PC-3 (cell line): ENCODE results near the gene CLPTM1L.

Experiments used
- CTCF ChIP-seq: fragments of 300-600 bp; sonication (generic); conservative IDR thresholded peaks from 2 replicates; pipeline ENCODE4 v1.5.1; 2017; ENCODE audit warnings: antibody characterized with exemption, low read depth, mild to moderate bottlenecking, low read length
- EZH2 ChIP-seq: fragments of 300-600 bp; sonication (generic); IDR thresholded peaks from one replicate; pipeline ENCODE4 v1.6.1; 2017; ENCODE audit warnings: antibody characterized with exemption, mild to moderate bottlenecking, low read length; ENCODE audit not compliant: unreplicated experiment
- EZH2phosphoT487 ChIP-seq: fragments of 300-600 bp; sonication (generic); IDR thresholded peaks from 2 replicates; pipeline ENCODE4 v1.6.1; 2018; ENCODE audit warnings: mild to moderate bottlenecking, antibody characterized with exemption, low read length, borderline replicate concordance

- TF ChIP-seq EZH2 (no peak), EZH2phosphoT487 (no peak), CTCF (no peak)
Observed at GRCh38 chr5:1354576-1354975, 9.7 kb upstream of the CLPTM1L start.
